Mesodermal cell (in vitro differentiated cells): Measurements from ENCODE around the gene CSTF1.

Experiments
- H3K27ac ChIP-seq: 2 replicates; pipeline ENCODE4 v1.7.0; 2013; ENCODE audit warnings: mild to moderate bottlenecking, low read depth, low read length, moderate library complexity; ENCODE audit not compliant: severe bottlenecking
- H3K36me3 ChIP-seq: 2 replicates; pipeline ENCODE4 v1.7.1; 2013; ENCODE audit warnings: mild to moderate bottlenecking, low read length, moderate library complexity; ENCODE audit not compliant: control insufficient read depth, insufficient read depth
- H3K4me1 ChIP-seq: one replicate; pipeline ENCODE4 v1.7.1; 2013; ENCODE audit warnings: mild to moderate bottlenecking, low read length; ENCODE audit not compliant: insufficient read depth, control insufficient read depth, poor library complexity, severe bottlenecking
- H3K4me3 ChIP-seq: 2 replicates; pipeline ENCODE4 v1.7.0; 2013; ENCODE audit warnings: low read length, control low read depth, mild to moderate bottlenecking; ENCODE audit not compliant: insufficient read depth, poor library complexity, severe bottlenecking; ENCODE audit errors: extremely low read depth
- H3K9me3 ChIP-seq: 2 replicates; pipeline ENCODE4 v1.7.1; 2013; ENCODE audit warnings: mild to moderate bottlenecking, low read length, moderate library complexity; ENCODE audit not compliant: control insufficient read depth
- WGBS, 2 experiments: methylation state at CpG; one replicate each; pipeline ENCODE4 v1.1.5; 2013; ENCODE audit warnings: missing lambda C conversion rate in 2 of 2; ENCODE audit not compliant: insufficient coverage in 2 of 2; 5-methylcytosine and 5-hydroxymethylcytosine counted together

Gene CSTF1

GRCh38 chr20:56417911-56418310, 25.5 kb downstream of the CSTF1 start:
- Histone ChIP-seq H3K36me3 (peaks cover 2% of the 10 kb centered on the region), H3K4me3 (no peak overlapping the region), H3K4me1 (peaks cover 43% of the 10 kb centered on the region), H3K9me3 (no peaks in the 10 kb centered on the region), H3K27ac (peak overlapping the region; percentile 31)
- WGBS, 2 experiments: 90 to 95% methylated on average over 2 to 4 of the region's 4 CpGs

- H3K36me3 ChIP-seq: peaks cover 2% of the 10 kb centered on the region
- no peaks in the 10 kb centered on the region for H3K9me3 ChIP-seq
- WGBS, 2 experiments: 89 to 96% methylated on average over 9 of the region's 11 CpGs
- peaks cover 47% of the 10 kb centered on the region for H3K4me1 ChIP-seq
- H3K4me3 ChIP-seq: no peak overlapping the region
- peak overlapping the region; percentile 60 for H3K27ac ChIP-seq
Observed at GRCh38 chr20:56418385-56418861, 26.0 kb downstream of the CSTF1 start.

GRCh38 chr20:56420028-56420427, 27.6 kb downstream of the CSTF1 start:
- H3K36me3 ChIP-seq: peaks cover 2% of the 10 kb centered on the region
- H3K9me3 ChIP-seq: no peaks in the 10 kb centered on the region
- H3K4me3 ChIP-seq: no peak overlapping the region
- H3K4me1 ChIP-seq: peaks cover 44% of the 10 kb centered on the region
- no CpG with 5 or more reads among the region's 2 CpGs for WGBS, 2 experiments
- no peak overlapping the region for H3K27ac ChIP-seq

- no peaks in the 10 kb centered on the region for H3K9me3 ChIP-seq
- peaks cover 40% of the 10 kb centered on the region for H3K4me1 ChIP-seq
- 94 to 97% methylated on average over 6 of the region's 11 CpGs for WGBS, 2 experiments
- H3K36me3 ChIP-seq: peaks cover 2% of the 10 kb centered on the region
- H3K4me3 ChIP-seq: no peak overlapping the region
- H3K27ac ChIP-seq: no peak overlapping the region
Observed at GRCh38 chr20:56420940-56421688, 28.7 kb downstream of the CSTF1 start.

- Histone ChIP-seq H3K36me3 (peaks cover 2% of the 10 kb centered on the region), H3K4me1 (peaks cover 40% of the 10 kb centered on the region), H3K27ac (peak overlapping the region; percentile 77), H3K4me3 (no peak overlapping the region), H3K9me3 (no peaks in the 10 kb centered on the region)
- 49 to 93% methylated on average over 2 to 8 of the region's 9 CpGs for WGBS, 2 experiments
Observed at GRCh38 chr20:56422076-56422823, 29.8 kb downstream of the CSTF1 start.

GRCh38 chr20:56422824-56423189, 30.4 kb downstream of the CSTF1 start:
- Histone ChIP-seq H3K9me3 (no peaks in the 10 kb centered on the region), H3K4me1 (peaks cover 40% of the 10 kb centered on the region), H3K27ac (peak overlapping the region; percentile 77), H3K36me3 (peaks cover 2% of the 10 kb centered on the region), H3K4me3 (no peak overlapping the region)
- 20% methylated on average over 1 of the region's 4 CpGs; no CpG with 5 or more reads in 1 of the 2 experiments for WGBS, 2 experiments

GRCh38 chr20:56423211-56423610, 30.8 kb downstream of the CSTF1 start:
- Histone ChIP-seq H3K27ac (peak overlapping the region; percentile 77), H3K36me3 (peaks cover 2% of the 10 kb centered on the region), H3K4me1 (peaks cover 40% of the 10 kb centered on the region), H3K4me3 (no peak overlapping the region), H3K9me3 (no peaks in the 10 kb centered on the region)
- WGBS, 2 experiments: no CpG with 5 or more reads among the region's 1 CpG

- 75 to 85% methylated on average over 1 of the region's 1 CpG for whole genome bisulfite sequencing, 2 experiments
- Histone ChIP-seq H3K4me3 (no peak overlapping the region), H3K36me3 (peaks cover 2% of the 10 kb centered on the region), H3K9me3 (no peaks in the 10 kb centered on the region), H3K27ac (no peak overlapping the region), H3K4me1 (peaks cover 45% of the 10 kb centered on the region)
Observed at GRCh38 chr20:56423886-56424285, 31.4 kb downstream of the CSTF1 start.

GRCh38 chr20:56424931-56425330, 32.5 kb downstream of the CSTF1 start:
- no peaks in the 10 kb centered on the region for H3K9me3 ChIP-seq
- H3K4me1 ChIP-seq: peaks cover 55% of the 10 kb centered on the region
- H3K36me3 ChIP-seq: peaks cover 2% of the 10 kb centered on the region
- 91 to 100% methylated on average over 1 of the region's 1 CpG for WGBS, 2 experiments
- H3K27ac ChIP-seq: no peak overlapping the region
- H3K4me3 ChIP-seq: no peak overlapping the region

GRCh38 chr20:56426026-56426425, 33.6 kb downstream of the CSTF1 start:
- no peak overlapping the region for H3K4me3 ChIP-seq
- no peaks in the 10 kb centered on the region for H3K36me3 ChIP-seq
- H3K4me1 ChIP-seq: peaks cover 58% of the 10 kb centered on the region
- H3K27ac ChIP-seq: no peak overlapping the region
- H3K9me3 ChIP-seq: no peaks in the 10 kb centered on the region
- 93 to 95% methylated on average over 6 to 7 of the region's 9 CpGs for WGBS, 2 experiments

GRCh38 chr20:56426926-56427325, 34.5 kb downstream of the CSTF1 start:
- H3K4me3 ChIP-seq: no peak overlapping the region
- no peak overlapping the region for H3K27ac ChIP-seq

More at GRCh38 chr20:56426926-56427325, 34.5 kb downstream of the CSTF1 start:
- Histone ChIP-seq H3K9me3 (no peaks in the 10 kb centered on the region), H3K36me3 (no peaks in the 10 kb centered on the region), H3K4me1 (peaks cover 50% of the 10 kb centered on the region)
